Measurements from ENCODE around the gene GFY.

The GFY gene

DNA sequence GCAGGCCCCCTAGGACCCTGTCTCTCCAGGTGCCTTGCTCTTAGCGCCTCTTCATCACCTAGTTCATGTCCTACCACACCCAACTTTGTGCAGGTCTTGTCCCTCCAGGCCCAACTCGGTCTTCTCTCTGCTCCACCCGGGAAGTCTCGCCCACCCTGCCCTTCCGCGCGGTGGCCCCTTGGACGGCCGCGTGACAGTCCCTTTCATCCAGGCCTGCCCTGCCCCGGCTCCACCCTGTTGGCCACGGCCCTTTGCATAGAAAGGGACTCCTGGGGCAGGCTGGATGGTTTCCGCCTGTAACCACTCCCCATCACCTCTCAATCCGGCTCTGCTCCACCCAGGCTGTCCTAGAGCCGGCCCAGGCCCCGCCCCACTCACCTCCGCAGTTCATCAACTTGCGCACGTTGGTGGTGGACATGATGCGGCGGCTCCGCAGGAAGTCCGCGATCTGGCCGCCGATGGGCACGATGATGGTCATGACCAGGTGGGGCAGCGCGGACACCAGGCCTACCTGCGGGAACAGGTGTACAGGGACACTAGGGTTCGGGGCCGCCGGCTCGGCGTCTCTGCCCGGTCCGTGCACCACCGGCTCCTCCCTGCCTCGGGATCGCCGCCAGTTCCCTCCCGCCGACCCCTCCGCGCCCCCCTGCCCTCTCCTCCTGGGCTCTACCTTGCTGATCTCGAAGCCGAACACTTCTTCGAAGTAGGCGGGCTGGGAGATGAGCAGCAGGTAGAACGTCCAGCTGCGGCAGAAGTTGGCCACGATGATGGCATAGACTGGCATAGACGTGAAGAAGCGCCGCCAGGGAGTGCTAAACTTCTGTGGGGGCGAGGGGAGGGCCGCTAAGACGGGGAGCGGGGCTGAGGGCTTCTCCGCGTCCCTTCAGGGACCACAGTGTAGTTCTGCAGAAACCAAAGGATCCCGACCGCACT, 7.2 kb downstream of the GFY start:
- no peak for DNase-seq (ENCODE audit: low read depth)
- TF ChIP-seq, protein P1, sequence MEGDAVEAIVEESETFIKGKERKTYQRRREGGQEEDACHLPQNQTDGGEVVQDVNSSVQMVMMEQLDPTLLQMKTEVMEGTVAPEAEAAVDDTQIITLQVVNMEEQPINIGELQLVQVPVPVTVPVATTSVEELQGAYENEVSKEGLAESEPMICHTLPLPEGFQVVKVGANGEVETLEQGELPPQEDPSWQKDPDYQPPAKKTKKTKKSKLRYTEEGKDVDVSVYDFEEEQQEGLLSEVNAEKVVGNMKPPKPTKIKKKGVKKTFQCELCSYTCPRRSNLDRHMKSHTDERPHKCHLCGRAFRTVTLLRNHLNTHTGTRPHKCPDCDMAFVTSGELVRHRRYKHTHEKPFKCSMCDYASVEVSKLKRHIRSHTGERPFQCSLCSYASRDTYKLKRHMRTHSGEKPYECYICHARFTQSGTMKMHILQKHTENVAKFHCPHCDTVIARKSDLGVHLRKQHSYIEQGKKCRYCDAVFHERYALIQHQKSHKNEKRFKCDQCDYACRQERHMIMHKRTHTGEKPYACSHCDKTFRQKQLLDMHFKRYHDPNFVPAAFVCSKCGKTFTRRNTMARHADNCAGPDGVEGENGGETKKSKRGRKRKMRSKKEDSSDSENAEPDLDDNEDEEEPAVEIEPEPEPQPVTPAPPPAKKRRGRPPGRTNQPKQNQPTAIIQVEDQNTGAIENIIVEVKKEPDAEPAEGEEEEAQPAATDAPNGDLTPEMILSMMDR (IDR thresholded peaks at IDR 0.05; ENCODE audit: control insufficient read depth, insufficient read depth, low read depth, low read length, missing control alignments): no peak
- no peak overlapping the region for H3K4me3 ChIP-seq (ENCODE audit: control insufficient read depth, low read depth, low read length)

GRCh38 chr19:49433240-49433901, 8.2 kb downstream of the GFY start:
- TF ChIP-seq, protein P1 (IDR thresholded peaks at IDR 0.05; ENCODE audit: control insufficient read depth, insufficient read depth, low read depth, low read length, missing control alignments): no peak
- H3K4me3 ChIP-seq (ENCODE audit: control insufficient read depth, low read depth, low read length): no peak overlapping the region
- no peak for DNase-seq (ENCODE audit: low read depth)

- no peak for DNase-seq (ENCODE audit: low read depth)
- TF ChIP-seq, protein P1 (IDR thresholded peaks at IDR 0.05; ENCODE audit: control insufficient read depth, insufficient read depth, low read depth, low read length, missing control alignments): no peak
- no peak overlapping the region for H3K4me3 ChIP-seq (ENCODE audit: control insufficient read depth, low read depth, low read length)
These were observed 9.9 kb downstream of the GFY start for GRCh38 chr19:49434907-49435583.

DNA sequence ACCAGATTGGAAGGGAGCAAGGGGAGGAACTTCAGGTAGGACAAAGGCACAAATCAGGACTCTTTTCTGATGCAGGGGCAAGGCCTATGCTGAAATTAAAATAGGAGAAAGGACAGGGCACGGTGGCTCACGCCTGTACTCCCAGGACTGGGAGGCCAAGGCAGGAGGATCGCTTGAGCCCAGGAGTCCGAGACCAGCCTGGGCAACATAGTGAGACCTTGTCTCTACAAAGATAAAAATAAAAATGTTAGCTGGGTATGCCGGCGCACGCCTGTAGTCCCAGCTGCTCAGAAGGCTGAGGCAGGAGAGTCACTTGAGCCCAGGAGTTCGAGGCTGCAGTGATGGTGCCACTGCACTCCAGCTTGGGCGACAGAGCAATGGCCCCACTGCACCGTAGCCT, 10.5 kb downstream of the GFY start:
- TF ChIP-seq, protein P1 (IDR thresholded peaks at IDR 0.05; ENCODE audit: control insufficient read depth, insufficient read depth, low read depth, low read length, missing control alignments): no peak
- DNase-seq (ENCODE audit: low read depth): no peak
- no peak overlapping the region for H3K4me3 ChIP-seq (ENCODE audit: control insufficient read depth, low read depth, low read length)

- DNase-seq (ENCODE audit: low read depth): no peak
- TF ChIP-seq, protein P1 (IDR thresholded peaks at IDR 0.05; ENCODE audit: control insufficient read depth, insufficient read depth, low read depth, low read length, missing control alignments): no peak
- H3K4me3 ChIP-seq (ENCODE audit: control insufficient read depth, low read depth, low read length): no peak overlapping the region
These were observed 11.3 kb downstream of the GFY start for GRCh38 chr19:49436381-49437017.

GRCh38 chr19:49437231-49437630, 12.0 kb downstream of the GFY start:
- H3K4me3 ChIP-seq (ENCODE audit: control insufficient read depth, low read depth, low read length): no peak overlapping the region
- no peak for DNase-seq (ENCODE audit: low read depth)
- TF ChIP-seq, protein P1 (IDR thresholded peaks at IDR 0.05; ENCODE audit: control insufficient read depth, insufficient read depth, low read depth, low read length, missing control alignments): no peak

Data from AG09309 (cell line).